NCI-H2227 (cell line): ENCODE measurements around the gene PSENEN.

Source experiments
- DNase-seq: peaks from one replicate; lab custom pipeline; 2025; ENCODE audit not compliant: unreplicated experiment; lab: John Stamatoyannopoulos, UW

The PSENEN gene

DNA sequence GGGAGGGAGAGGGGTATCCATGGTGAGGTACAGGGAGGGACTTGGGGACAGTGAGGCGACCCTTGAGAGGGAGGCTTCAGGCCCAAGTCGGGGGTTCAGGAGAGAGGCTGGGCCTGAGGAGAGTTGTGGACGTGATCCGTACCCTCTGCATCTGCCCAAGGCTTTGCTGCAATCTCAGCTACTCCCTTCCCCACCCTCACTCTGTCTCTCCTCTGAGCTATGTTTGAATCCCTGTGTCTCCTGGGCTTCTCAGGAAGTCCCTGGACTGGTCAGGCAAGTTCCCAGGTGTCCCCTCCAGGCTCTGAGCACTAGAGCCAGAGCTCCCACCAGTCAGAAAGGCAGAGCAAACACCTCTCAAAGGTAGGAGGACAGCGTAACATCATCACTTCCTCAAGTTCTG, 4.7 kb downstream of the PSENEN start:
- DNase-seq = no peak

DNA sequence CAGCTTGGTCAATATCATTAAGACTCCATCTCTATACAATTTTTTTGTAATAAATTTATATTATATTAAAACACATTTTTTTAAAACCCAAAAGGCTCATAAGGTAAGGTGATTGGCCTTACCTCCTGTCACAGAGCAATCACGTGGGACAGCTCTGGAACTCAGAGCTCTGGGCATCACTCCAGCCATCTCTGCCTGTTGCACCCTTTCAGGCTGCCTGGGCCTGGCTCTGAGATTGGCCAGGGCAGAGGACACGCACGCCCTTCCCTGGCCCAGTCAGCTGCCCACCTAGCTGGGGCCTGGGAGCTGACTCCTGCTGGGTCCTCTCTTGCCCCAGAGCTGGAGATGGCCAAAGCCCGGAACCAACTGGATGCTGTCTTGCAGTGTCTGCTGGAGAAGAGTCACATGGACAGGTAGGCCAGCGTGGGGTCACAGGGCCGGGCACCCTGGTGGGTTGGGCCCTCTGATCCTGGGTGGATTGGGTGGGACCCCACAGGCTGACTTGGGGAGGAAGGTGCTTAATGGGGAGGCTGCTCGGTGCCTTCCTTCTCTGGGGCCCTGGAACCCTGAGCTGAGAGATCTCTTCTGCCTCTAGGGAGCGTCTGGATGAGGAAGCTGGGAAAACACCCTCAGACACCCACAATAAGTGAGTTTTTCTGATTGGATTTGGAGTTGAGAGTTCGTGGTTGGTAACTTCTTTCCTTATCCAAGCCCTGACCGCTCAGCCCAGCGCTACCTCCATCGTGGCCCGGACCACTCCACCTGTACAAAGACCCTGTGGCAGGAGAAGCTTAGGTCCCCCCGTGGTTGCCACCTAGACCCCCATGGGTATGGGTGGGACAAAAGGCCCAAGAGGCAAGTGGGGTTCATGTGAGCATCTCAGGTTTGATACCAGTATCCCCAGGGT, 6.6 kb downstream of the PSENEN start:
- DNase-seq = no peak

DNA sequence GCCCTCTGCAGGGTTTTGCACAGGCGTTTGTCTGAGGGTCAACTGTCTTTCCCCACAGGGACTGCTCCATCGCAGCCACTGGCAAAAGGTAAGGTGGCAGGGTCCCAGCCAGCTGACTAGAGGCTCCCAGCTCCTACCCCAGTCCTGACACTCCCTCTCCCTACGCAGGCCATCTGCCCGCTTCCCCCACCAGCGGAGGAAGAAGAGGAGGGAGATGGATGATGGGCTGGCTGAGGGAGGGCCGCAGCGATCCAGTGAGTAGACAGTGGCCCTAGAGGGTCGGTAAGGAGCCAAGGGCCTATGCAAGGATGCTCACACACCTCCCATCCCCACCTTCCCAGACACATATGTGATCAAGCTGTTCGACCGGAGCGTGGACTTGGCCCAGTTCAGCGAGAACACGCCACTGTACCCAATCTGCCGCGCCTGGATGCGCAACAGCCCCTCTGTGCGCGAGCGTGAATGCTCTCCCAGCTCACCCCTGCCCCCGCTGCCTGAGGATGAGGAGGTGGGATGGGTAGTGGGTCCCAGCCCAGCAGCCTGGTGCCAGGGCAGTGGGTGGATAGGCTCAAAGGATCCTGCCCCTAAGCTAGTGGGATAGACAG, 7.4 kb downstream of the PSENEN start:
- DNase-seq = no peak

DNA sequence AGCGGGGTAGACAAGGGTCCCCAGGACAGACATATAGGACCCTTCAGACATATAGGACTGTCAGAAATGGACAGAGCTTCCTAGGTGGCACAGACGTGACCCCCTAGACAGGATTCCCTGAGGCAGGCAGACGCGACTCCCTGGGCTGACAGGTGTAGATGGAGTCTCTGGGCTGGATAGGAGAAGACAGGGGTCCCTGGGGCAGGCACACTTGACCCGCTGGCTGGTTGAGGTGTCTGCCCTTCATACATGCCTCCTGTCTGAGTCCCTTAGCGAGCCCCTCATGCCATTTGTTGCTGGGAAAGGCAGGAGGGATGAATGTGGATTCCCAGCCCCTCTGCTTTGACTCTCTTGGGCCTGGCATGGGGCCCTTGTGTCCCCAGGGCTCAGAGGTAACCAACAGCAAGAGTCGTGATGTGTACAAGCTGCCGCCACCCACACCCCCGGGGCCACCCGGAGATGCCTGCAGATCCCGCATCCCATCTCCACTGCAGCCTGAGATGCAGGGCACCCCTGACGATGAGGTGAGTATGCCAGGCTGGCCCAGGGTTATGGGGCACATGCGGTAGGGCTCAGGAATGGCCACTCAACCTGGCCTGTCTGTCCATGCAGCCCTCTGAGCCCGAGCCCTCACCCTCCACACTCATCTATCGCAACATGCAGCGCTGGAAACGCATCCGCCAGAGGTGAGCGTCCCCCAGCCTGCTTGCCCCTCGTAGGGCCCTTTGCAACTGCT, 8.4 kb downstream of the PSENEN start:
- DNase-seq = no peak

DNA sequence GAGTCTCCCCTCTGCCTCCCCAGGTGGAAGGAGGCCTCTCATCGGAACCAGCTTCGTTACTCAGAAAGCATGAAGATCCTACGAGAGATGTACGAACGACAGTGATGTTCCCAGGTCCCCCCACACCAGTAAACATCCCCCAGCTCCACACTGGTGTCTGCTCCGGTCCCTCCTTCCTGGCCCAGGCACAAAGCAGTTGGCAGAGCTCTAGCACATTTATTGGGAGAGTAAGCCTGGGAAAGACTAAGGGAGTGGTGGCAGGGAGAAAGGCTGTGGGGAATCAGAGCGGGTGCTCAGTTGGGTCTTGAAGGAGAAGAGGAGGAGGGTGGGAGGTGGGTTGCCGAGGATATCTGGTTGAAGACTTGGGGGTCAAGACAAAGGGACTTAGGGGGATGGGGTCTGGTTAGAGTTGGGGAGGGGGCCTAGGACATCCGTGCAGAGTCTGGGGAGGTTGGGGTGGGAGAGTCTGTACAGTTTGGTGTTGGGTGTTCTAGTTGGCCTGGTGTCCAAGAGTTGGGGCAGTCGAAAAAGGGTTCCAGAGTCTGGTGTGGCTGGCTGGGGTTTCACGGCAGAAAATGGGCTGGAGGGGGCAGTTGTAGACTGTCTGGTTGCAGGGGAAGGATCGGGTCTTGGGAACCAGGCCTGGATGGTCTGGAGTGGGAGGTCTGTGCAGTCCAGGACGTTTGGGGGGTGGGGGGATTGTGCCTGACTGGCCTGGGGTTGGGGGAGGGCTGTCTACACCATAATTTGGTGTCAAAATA, 9.1 kb downstream of the PSENEN start:
- no peak for DNase-seq

DNA sequence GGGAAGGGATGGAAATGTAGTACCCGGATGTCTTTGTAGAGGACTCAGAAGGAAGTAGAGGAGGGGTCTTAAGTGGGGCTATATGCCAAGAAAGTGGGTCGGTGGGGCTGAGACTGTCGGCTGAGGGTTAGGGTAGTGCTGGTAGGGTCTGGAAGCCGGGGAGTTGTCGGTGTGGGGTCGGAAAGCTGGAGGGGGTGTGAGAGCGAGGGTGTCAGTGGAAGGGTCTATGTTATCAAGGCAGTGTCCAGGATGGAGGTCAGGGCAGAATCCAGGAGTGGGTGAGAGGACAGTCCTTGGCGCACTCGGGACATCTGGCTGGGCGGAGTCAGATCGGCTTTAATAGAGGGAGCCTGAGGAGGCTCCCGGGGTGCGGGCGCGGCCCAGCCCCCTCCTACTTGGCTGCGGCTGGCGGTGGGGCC, 9.7 kb downstream of the PSENEN start:
- DNase-seq = no peak

DNA sequence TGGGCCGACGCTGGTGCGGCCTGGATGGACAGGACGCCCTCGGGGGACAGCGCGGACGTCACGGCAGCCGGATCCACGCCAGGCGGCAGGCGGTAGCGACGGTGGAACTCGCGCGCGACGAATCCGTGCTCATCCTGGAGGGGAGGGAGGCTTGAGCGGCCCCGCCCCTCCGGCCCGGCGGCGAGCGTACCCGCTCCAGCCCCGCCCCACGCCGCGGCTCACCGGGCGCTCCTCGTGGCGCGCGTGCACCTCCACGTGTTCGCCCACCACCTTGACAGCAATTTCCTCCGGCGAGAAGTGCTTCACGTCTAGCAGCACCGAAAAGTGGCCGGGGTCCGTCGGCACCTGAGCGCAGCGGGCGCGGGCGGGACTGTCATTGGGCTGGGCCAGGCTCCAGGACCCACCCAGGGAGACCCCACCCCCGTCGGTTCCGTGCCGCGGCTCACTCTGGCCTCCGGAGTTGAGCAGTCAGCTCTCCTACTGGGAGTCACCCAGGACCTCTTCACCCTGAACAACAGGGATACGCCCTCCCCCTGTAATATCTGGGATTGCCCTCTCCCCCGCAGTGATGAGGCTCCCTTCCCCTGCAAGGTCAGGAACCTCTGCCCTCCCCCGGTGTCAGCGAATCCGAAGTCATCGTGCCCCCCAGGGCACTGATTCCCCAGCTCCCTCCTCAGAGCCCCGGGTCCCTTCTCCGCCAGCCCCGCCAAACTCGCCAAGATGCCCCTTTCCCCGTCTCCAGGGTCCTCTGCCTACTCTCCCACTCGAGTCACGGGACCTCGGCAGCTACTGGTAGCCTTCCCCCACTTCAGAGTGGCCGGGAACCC, 10.3 kb downstream of the PSENEN start:
- no peak for DNase-seq

DNA sequence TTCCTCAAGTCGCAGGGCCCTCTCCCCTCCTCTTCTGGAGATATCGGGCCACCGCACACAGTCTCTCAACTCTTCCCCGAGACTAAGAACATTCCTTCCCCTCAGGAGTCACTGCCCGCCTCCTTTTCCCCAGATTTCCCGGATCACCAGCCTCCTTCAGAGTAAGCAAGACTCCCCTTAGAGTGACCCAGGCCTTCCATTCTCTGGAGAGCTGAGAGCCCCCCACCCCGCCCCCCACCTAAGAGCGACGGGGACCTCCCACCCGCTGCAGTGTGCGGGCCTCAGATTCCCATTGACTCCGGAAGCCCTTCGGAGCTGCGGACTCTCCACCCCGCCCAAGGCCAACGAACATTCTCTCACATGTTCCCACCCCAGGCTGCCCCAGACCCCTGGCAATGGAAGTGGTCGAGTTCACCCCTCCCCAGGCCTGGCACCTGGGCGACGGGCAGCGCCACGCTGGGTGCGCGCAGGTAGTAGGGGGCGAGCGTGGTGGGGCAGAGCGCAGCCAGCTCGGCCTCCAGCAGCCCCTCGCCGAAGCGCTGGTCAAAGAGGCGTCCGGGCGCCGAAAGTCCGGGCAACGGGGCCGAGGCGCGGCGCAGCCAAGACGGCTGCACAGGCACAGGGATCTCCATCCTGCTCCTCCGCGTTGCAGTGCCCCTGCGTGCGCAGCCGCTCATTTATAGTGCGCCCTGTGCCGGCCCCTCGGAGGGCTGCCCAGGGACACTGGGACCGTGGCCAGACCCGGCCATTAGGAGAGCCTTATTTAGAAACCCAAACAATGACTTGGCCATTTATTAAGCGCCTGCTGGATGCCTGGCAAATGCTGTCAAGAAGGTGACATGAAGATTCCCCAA, 11.2 kb downstream of the PSENEN start, which contains the start of gene HSPB6:
TSS of gene HSPB6 (minus strand) at position 653 of the 854 bp plus-strand sequence. CDS start at position 632, 21 bp downstream.
- DNase-seq = peak; percentile 78

DNA sequence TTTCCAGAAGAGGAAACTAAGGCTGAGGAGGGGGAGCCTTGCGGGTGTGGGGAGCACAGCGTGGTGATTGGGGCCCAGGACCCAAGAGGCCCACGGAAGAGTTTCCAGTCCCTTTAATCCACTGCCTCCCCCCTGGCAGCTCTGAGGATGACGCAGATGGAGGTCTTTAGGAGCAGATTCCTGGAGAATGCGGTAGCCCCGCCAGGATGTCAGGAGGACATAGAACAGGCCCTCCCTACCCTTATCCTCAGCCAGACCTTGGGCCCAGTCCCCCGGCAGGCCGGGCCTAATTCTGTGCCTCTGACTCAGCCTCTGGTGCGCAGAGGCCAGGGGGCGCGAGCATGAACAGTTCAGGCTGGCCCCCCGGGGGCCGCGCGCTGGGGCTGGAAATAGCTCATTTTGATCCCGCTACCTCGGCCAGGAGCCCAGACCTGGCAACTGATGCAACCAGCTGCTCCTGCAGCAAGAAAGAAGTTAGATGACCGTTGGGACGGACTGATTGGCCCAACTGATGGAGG, 11.8 kb downstream of the PSENEN start:
- peak; percentile 93 for DNase-seq

DNA sequence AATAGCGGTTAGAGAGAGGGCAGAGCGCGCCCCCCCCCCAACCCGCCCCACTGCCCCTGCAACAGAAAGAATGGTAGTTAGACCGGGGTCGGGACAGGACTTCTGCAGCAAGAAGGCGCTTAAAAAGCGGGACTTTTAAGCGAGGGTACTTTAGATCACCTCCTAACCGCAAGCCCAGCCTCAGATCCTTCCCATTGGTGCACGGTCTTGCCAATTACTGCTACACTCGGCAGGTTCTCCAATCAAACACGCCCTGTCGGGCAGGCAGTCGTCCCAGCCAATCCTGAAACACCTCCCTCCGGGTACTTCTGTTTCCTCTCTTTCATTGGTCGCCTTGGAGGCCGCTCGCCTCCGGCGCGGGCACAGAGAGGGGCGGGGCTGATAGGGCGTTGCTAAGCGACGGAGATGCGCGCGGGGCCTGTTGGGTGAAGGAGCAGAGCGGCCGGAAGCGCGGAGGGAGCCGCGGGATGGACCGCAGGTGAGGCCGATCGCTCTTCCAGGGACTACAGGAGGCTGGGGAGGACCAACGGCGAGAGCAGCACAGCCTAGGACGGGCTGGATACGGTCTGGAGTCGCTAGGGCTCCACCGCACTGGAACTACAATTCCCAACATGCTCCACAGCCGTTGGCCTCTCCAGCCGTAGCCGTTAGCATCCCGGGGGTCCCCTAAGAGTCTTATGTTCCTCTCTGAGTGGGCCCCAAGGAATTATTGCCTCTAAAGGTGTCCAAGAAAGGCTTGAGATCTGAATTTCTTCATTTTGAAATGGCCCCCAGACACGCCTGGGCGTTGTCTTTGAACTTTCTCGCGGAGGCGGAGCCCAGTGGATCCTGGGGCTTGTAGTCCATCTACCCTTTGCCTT, 12.5 kb downstream of the PSENEN start, which contains the start of gene PROSER3:
TSS of gene PROSER3 (plus strand) at position 428 of the 860 bp plus-strand sequence. CDS start at position 468, 40 bp downstream.
- peak; percentile 100 for DNase-seq

DNA sequence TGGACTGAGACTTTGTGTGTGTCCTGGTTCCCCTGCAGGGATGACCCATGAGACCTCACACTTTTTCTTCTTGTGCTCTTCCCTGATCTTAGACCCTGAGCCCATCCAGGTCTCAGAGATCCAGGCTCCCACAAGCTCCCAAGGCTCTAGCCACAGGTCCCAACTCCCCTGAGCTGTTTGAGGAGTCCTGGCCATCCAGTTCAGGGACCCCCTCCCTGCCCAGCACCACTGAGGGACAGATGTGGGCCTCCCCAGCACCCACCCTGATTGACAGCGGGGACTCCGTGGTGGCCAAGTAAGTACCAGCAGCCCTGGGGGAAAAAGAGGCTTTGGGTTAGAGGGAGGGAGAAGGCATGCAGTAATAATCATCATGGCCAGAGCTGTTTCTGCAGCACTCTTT, 14.2 kb downstream of the PSENEN start:
- no peak for DNase-seq

DNA sequence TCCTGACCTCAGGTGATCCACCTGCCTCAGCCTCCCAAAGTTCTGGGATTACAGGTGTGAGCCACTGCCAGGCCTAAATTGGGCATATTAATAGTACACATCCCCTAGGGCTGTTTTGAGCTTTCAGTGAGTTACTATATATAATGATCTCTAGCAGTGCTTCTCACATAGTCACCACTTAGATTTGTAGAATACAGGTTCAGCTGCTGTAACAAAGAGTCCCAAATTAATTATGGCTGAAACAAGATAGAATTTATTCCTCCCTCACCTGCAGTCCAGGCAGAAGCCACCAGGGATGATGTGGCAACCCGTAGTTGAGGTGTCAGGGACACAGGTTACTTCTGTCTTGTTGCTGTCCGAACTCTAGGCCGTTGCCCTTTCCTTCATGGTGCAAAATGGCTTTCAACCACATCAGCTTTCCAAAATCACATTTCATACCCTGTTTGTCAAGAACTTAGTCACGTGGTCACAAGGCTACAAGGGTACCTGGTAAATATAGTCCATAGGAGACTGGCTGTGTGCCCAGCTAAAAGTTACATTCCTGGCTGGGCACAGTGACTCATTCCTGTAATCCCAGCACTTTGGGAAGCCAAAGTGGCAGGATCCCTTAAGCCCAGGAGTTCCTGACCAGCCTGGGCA, 15.4 kb downstream of the PSENEN start:
- DNase-seq = no peak

DNA sequence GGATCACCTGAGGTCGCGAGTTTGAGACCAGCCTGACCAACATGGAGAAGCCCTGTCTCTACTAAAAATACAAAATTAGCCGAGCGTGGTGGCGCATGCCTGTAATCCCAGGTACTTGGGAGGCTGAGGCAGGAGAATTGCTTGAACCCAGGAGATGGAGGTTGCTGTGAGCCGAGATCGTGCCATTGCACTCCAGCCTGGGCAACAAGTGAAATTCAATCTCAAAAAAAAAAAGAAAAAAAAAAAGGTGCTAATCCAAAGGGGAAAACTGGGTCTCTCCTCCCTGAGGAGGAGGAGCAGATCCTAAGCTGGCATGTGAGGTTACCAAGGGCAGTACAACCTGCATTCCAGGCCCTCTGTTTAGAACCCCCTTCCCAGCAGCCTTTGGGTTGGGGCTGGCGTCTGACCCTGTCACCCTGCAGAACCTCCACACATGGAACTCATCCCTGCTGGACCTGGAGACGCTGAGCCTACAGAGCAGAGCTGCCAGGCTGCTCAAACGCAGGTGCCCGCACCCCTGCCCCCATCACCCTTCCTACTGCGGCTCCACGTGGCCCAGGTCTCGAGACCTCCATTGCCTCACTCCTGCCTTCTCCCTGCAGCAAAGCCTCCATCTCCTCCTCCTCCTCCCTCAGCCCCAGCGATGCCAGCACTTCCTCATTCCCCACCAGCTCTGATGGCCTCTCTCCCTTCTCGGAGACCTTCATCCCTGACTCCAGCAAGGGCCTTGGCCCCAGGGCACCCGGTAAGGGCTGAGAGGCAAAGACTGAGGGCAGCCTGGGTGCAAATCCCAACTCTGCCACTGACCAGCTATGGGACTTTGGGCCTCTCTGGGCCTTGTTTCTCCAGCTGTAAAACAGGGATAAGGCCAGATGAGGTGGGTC, 19.2 kb downstream of the PSENEN start:
- DNase-seq = no peak

DNA sequence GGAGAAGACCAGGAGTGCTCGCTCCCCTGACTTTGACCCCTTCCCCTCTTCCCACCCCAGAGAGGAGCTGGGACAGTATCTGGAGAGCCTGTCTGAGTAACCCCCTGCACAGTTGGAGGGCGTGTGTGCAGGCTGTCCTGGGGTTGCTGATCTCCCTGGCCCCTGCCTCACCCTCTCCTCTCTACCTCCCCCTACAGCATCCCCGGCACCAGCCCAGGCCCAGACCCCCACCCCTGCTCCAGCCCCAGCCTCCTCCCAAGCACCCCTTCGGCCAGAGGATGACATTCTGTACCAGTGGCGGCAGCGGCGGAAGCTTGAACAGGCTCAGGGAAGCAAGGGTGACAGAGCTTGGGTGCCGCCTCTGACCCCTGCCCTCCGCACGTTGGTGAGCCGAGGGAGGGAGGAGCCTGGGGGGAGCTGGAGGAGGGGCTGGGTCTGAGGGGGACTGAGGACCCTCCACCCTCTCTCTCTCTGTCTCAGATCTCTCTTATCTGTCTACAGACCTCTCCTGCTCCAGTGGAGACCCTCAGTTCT, 21.2 kb downstream of the PSENEN start:
- no peak for DNase-seq

DNA sequence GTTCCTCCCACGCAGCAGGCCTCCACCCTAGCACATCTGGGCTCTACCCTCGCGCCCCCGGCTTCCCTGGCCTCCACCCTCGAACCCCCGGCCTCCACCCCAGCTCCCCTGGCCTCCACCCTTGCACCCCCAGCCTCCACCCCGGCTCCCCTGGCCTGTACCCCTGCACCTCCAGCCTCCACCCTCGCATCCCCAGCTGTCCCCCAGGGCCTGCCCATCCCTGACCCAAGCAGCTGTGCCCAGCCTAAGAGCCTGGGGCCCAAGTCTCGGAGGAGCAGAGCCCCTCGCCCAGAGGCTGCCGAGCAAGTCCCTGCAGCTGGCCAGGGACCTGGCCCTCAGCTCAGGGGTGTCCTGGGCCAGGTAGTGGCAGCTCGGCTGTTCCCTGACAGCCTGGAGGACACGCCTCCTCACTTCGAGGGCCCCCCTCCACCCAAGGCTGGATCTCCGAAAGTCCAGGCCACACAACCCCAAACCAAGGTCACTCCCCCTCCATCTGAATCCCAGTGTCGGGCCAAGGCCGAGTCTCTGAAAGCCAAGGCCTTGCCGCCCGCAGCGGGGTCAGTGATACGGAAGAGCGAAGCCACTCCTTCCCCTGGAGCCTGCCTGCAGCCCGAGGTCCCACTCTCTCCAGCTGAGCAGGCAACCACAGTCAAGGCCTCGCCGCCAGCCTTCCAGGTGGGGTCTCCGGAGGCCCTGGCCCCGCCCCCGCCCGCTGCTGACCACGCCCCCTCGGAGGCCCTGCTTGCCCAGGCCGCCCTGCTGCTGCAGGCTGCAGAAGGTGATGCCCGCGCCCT, 22.0 kb downstream of the PSENEN start:
- peak; percentile 76 for DNase-seq
